ENCODE measurements around the gene ZNF273. TPM values are rescaled to one million over a fixed set of nuclear protein-coding genes. Genes with fewer than 3 reads are reported as not detected.

ZNF273 gene
- total RNA-seq (2014; rRNA removed) = 5.7 and 7.6 TPM in 2 replicates
- Bru-seq, nascent RNA = percentile 74 among the genes with signal in this experiment
- percentile 61 among the genes with signal in this experiment for BruChase-seq, experiment 1, labeled RNA remaining after a 6-hour chase
- BruChase-seq, experiment 2, labeled RNA remaining after a 2-hour chase = percentile 60 among the genes with signal in this experiment
- long read RNA-seq, partial matches to known transcripts = 0 of 5 reads
- long read RNA-seq, other reads (novel, unspliced or antisense) = 2 of 5 reads

- Histone ChIP-seq H3K36me3 (ENCODE audit: low read depth, low read length) (peaks cover 8% of the 10 kb centered on the region; the same call in 1 of the 2 replicates), H3K9ac (ENCODE audit: low read length) (peak within 1 kb of the TSS; percentile 80), H3K4me3 (ENCODE audit: low read length) (peak within 1 kb of the TSS; percentile 77), H4K20me1 (ENCODE audit: low read length) (no peaks in the 10 kb centered on the region), H3K4me2 (ENCODE audit: low read length) (peak within 1 kb of the TSS; percentile 94), H3K79me2 (ENCODE audit: low read length) (peaks cover 50% of the 10 kb centered on the region), H3K9me3 (ENCODE audit: low read length) (no peaks in the 10 kb centered on the region), H3K4me1 (ENCODE audit: insufficient read depth, low read length) (peaks cover 10% of the 10 kb centered on the region; the same call in 1 of the 2 replicates), H3K27me3 (ENCODE audit: low read length) (no peaks in the 10 kb centered on the region), H3K9me2 (replicated peaks; ENCODE audit: low read length) (no peaks in the 10 kb centered on the region), H2AFZ (ENCODE audit: low read length) (peak within 1 kb of the TSS; percentile 73), H3F3A (ENCODE audit: low read length, unreplicated experiment) (no peaks in the 10 kb centered on the region), H3K27ac (ENCODE audit: low read length) (0 out of 2 replicates have a peak within 1 kb of the TSS, but pooled peaks have one; percentile 5)
- CTCF ChIA-PET = no interaction called here
- TF ChIP-seq CTCF (conservative IDR thresholded peaks at IDR 0.05; ENCODE audit: low read depth, low read length) (no peak), EZH2phosphoT487 (IDR thresholded peaks at IDR 0.05; ENCODE audit: borderline replicate concordance, low read length) (no peak), EZH2 (IDR thresholded peaks at IDR 0.05; ENCODE audit: low read length, unreplicated experiment) (no peak)
- ATAC-seq (peak; percentile 99), DNase-seq (peak; percentile 87)
- intact Hi-C loops (cut with micrococcal nuclease) = loop anchor here (2.0 kb wide), 1 partner anchor 108 kb away; the partner anchor contains the start of gene ZNF138
- POLR2A ChIA-PET (ENCODE audit: unreplicated experiment) = interaction anchor here (0.6 kb wide), 1 partner anchor 14 kb away, joined by 3 read pairs; no protein-coding TSS in a partner anchor
- TSS peak; percentile 60 for BruUV-seq (replicated peaks)
These were observed at the start of gene ZNF273 for GRCh38 chr7:64902806-64903721. Gene ZNF273 (plus strand): TSS chr7:64903273. CDS start chr7:64903318, 45 bp downstream.

GRCh38 chr7:64853679-64854078 is 49.4 kb upstream of the ZNF273 start:
- ChIA-PET POLR2A (ENCODE audit: unreplicated experiment) (no interaction called here), CTCF (no interaction called here)
- Histone ChIP-seq H3K4me1 (ENCODE audit: insufficient read depth, low read length) (no peaks in the 10 kb centered on the region), H3K79me2 (ENCODE audit: low read length) (no peaks in the 10 kb centered on the region), H4K20me1 (ENCODE audit: low read length) (no peaks in the 10 kb centered on the region), H3K4me2 (ENCODE audit: low read length) (no peak overlapping the region), H3K36me3 (ENCODE audit: low read depth, low read length) (no peaks in the 10 kb centered on the region), H3K9ac (ENCODE audit: low read length) (no peak overlapping the region), H2AFZ (ENCODE audit: low read length) (no peak overlapping the region), H3F3A (ENCODE audit: low read length, unreplicated experiment) (no peaks in the 10 kb centered on the region), H3K27ac (ENCODE audit: low read length) (no peak overlapping the region), H3K4me3 (ENCODE audit: low read length) (no peak overlapping the region), H3K9me3 (ENCODE audit: low read length) (no peaks in the 10 kb centered on the region), H3K27me3 (ENCODE audit: low read length) (no peaks in the 10 kb centered on the region), H3K9me2 (replicated peaks; ENCODE audit: low read length) (no peaks in the 10 kb centered on the region)
- TF ChIP-seq CTCF (conservative IDR thresholded peaks at IDR 0.05; ENCODE audit: low read depth, low read length) = no peak
- TF ChIP-seq EZH2phosphoT487 (IDR thresholded peaks at IDR 0.05; ENCODE audit: borderline replicate concordance, low read length) = no peak
- TF ChIP-seq EZH2 (IDR thresholded peaks at IDR 0.05; ENCODE audit: low read length, unreplicated experiment) = no peak
- BruUV-seq (replicated peaks) = no TSS peak
- DNase-seq = no peak
- intact Hi-C loops (cut with micrococcal nuclease) = no loop called here
- ATAC-seq = no peak

Data from PC-3 (cell line).